SK-N-SH (cell line): Measurements from ENCODE around the gene ATL2. TPM values are rescaled to one million over a fixed set of nuclear protein-coding genes. Genes with fewer than 3 reads are reported as not detected.

ENCODE experiments used
- CTCF ChIA-PET: fragments of 300-600, 350-600 bp; formaldehyde crosslinking; extraction: SDS; loops from one replicate; lab custom pipeline; 2021; lab: Yijun Ruan, JAX
- POLR2A ChIA-PET: fragments of 350-600 bp; sonication (Branson Sonifier 250); formaldehyde crosslinking; extraction: SDS; loops from one replicate; lab custom pipeline; 2020; ENCODE audit warnings: antibody characterized with exemption, inconsistent platforms; lab: Yijun Ruan, JAX
- DNase-seq: peaks from one replicate; pipeline ENCODE4 v3.0.0; 2012
- H2AFZ ChIP-seq: fragments of 200-600 bp; sonication (generic); 2 replicates; pipeline ENCODE4 v1.8.1; 2016; ENCODE audit warnings: antibody characterized with exemption, mild to moderate bottlenecking, low read depth
- H3F3A ChIP-seq: fragments of 200-600 bp; sonication (generic); replicated peaks from 2 replicates; pipeline ENCODE3; 2016; ENCODE audit warnings: antibody characterized with exemption, mild to moderate bottlenecking; ENCODE audit not compliant: insufficient read depth
- H3K27ac ChIP-seq, 2 experiments: fragments of 200-500 bp in 1 of 2; fragments of 200-600 bp in 1 of 2; sonication (Bioruptor generic) in 1 of 2; sonication (generic), shearing (Covaris generic) in 1 of 2; 2 replicates each; pipeline versions ENCODE4 v1.5.1 to v1.6.1; 2014 to 2016; ENCODE audit warnings: low read depth in 2 of 2, inconsistent platforms in 1 of 2, low read length in 1 of 2, mild to moderate bottlenecking in 1 of 2, mixed read lengths in 1 of 2
- H3K27me3 ChIP-seq: fragments of 200-600 bp; sonication (generic), shearing (Covaris generic); 2 replicates; pipeline ENCODE4 v1.6.1; 2016; ENCODE audit warnings: mixed run types; ENCODE audit not compliant: insufficient read depth
- H3K36me3 ChIP-seq, 2 experiments: fragments of 200-500 bp in 1 of 2; fragments of 200-600 bp in 1 of 2; sonication (Bioruptor generic) in 1 of 2; sonication (generic) in 1 of 2; replicated peaks in 1 of 2; 2 replicates each; pipeline versions ENCODE3 to v1.5.1; 2014 to 2016; ENCODE audit warnings: low read length in 1 of 2, mild to moderate bottlenecking in 1 of 2; ENCODE audit not compliant: insufficient read depth in 2 of 2, control insufficient read depth in 1 of 2
- H3K4me1 ChIP-seq, 2 experiments: fragments of 200-500 bp in 1 of 2; fragments of 200-600 bp in 1 of 2; sonication (Bioruptor generic) in 1 of 2; sonication (generic), shearing (Covaris generic) in 1 of 2; 2 replicates each; pipeline versions ENCODE4 v1.5.1 to v1.6.1; 2014 to 2016; ENCODE audit warnings: low read depth in 1 of 2, low read length in 1 of 2, mixed run types in 1 of 2; ENCODE audit not compliant: insufficient read depth in 2 of 2, control insufficient read depth in 1 of 2
- H3K4me2 ChIP-seq: fragments of 200-600 bp; sonication (generic), shearing (Covaris generic); 2 replicates; pipeline ENCODE4 v1.6.1; 2017; ENCODE audit warnings: mixed run types
- H3K4me3 ChIP-seq, 2 experiments: fragments of 200-500 bp in 1 of 2; fragments of 200-600 bp in 1 of 2; sonication (Bioruptor generic) in 1 of 2; sonication (generic), shearing (Covaris generic) in 1 of 2; 2 replicates each; pipeline versions ENCODE4 v1.5.1 to v1.8.1; 2014 to 2016; ENCODE audit warnings: low read depth in 2 of 2, inconsistent platforms in 1 of 2, low read length in 1 of 2, mild to moderate bottlenecking in 1 of 2, mixed read lengths in 1 of 2, moderate library complexity in 1 of 2
- H3K79me2 ChIP-seq: fragments of 200-600 bp; sonication (generic); 2 replicates; pipeline ENCODE4 v1.8.1; 2017; ENCODE audit warnings: mild to moderate bottlenecking; ENCODE audit not compliant: insufficient read depth
- H3K9ac ChIP-seq: fragments of 200-600 bp; sonication (generic); 2 replicates; pipeline ENCODE4 v1.6.1; 2017; ENCODE audit warnings: mixed run types
- H3K9me2 ChIP-seq: fragments of 200-600 bp; sonication (generic); 2 replicates; pipeline ENCODE4 v1.6.1; 2017; ENCODE audit warnings: mixed run types
- H3K9me3 ChIP-seq: fragments of 200-600 bp; sonication (generic); 2 replicates; pipeline ENCODE4 v1.6.1; 2017; ENCODE audit warnings: mixed run types, mild to moderate bottlenecking, moderate library complexity
- H4K20me1 ChIP-seq: fragments of 200-600 bp; sonication (generic); 2 replicates; pipeline ENCODE4 v1.6.1; 2017; ENCODE audit warnings: mild to moderate bottlenecking, mixed run types; ENCODE audit not compliant: insufficient read depth
- CHD2 ChIP-seq: fragments of 150-350 bp; IDR thresholded peaks from 2 replicates; pipeline ENCODE4 v1.6.1; 2018; ENCODE audit warnings: low read length; ENCODE audit not compliant: partially characterized antibody
- ELF1 ChIP-seq: IDR thresholded peaks from 2 replicates; pipeline ENCODE4 v1.4.0; 2012
- FOXJ3 ChIP-seq: sonication (generic); formaldehyde crosslinking; IDR thresholded peaks from 2 replicates; pipeline ENCODE4 v1.5.1; 2020; ENCODE audit warnings: mild to moderate bottlenecking, missing genetic modification reagents
- JUND ChIP-seq: IDR thresholded peaks from 2 replicates; pipeline ENCODE4 v1.4.0; 2012
- MEF2A ChIP-seq: IDR thresholded peaks from 2 replicates; pipeline ENCODE4 v1.4.0; 2012; ENCODE audit warnings: low read depth, borderline replicate concordance
- MXI1 ChIP-seq: IDR thresholded peaks from 2 replicates; pipeline ENCODE4 v1.6.1; 2012; ENCODE audit warnings: mild to moderate bottlenecking, low read depth, low read length, improper control_type of control experiment
- POLR2AphosphoS5 ChIP-seq: IDR thresholded peaks from 2 replicates; pipeline ENCODE4 v1.6.1; 2012; ENCODE audit warnings: low read depth, low read length
- RFX5 ChIP-seq: IDR thresholded peaks from 2 replicates; pipeline ENCODE4 v1.6.1; 2012; ENCODE audit warnings: mild to moderate bottlenecking, improper control_type of control experiment, low read length
- SIN3A ChIP-seq: IDR thresholded peaks from 2 replicates; pipeline ENCODE4 v1.6.1; 2012; ENCODE audit warnings: low read depth, mild to moderate bottlenecking, low read length, moderate library complexity, borderline replicate concordance
- SMC3 ChIP-seq: IDR thresholded peaks from 2 replicates; pipeline ENCODE4 v1.6.1; 2012; ENCODE audit warnings: low read depth, low read length, improper control_type of control experiment
- TCF12 ChIP-seq: IDR thresholded peaks from 2 replicates; pipeline ENCODE4 v1.4.0; 2012
- TEAD4 ChIP-seq: IDR thresholded peaks from 2 replicates; pipeline ENCODE4 v1.4.0; 2012; ENCODE audit warnings: mild to moderate bottlenecking, borderline replicate concordance; ENCODE audit not compliant: insufficient read depth
- YY1 ChIP-seq: IDR thresholded peaks from 2 replicates; pipeline ENCODE4 v1.4.0; 2012; ENCODE audit warnings: low read depth, mild to moderate bottlenecking
- WGBS: methylation state at CpG from one replicate; pipeline ENCODE4 v1.1.6; 2017; ENCODE audit warnings: low lambda C conversion rate; 5-methylcytosine and 5-hydroxymethylcytosine counted together
- polyA plus RNA-seq, 3 experiments: library from polyadenylated mRNA; depleted of rRNA; stranded (reverse); fragments of >200 nt; gene quantifications; 2 replicates each; pipeline ENCODE4 v1.2.3, GENCODE V29; 2012
- TF ChIP-seq, protein P1 (sequence below): IDR thresholded peaks from 2 replicates; pipeline ENCODE4; 2012
- TF ChIP-seq, protein P2 (sequence below): fragments of 200-600 bp; sonication (generic); IDR thresholded peaks from 2 replicates; pipeline ENCODE4 v1.6.1; 2017; ENCODE audit warnings: antibody characterized with exemption, mild to moderate bottlenecking, moderate library complexity

ATL2 gene
- polyA plus RNA-seq, 1 of the 3 experiments (the other 2 are of a cell fraction) = 55.8 TPM

DNA sequence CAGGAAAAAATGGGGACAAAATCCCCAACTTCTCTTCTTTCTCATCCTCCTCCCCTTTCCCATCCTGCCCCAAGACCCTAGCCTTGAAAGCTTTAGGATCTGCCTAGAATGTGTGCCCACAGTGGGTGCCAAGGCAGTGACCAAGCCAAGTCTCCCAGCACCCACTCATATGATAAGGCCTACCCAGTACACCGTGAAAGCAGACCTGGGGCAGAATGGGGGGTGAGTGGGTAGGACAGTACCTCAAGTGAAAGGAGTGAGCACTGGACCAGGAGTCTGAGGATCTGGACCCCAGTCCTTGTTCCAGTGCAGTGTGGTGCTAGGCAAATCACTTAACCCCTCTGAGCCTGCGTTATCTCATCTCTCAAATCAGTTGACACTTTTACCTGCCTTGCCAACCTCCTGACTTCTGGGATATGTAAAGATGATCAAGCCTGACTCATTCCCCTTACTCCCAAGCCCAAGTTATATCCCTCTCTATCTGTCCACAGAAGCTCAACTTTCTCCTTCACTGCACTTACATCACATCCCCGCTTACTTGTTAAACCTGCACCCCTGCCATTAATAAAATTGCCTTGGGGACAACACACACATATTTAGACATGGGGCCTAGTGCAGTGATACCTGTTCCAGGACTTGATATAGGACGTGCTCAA lies 109.7 kb downstream of the ATL2 start:
- 83% methylated on average over 4 of the region's 4 CpGs for WGBS
- H2AFZ ChIP-seq = no peak overlapping the region
- no peaks in the 10 kb centered on the region for H3K9me2 ChIP-seq
- H4K20me1 ChIP-seq = no peaks in the 10 kb centered on the region
- no peak overlapping the region for H3K4me2 ChIP-seq
- no peaks in the 10 kb centered on the region for H3K9me3 ChIP-seq
- H3K27ac ChIP-seq = no peak overlapping the region
- POLR2A ChIA-PET = interaction anchor here (0.6 kb wide), 1 partner anchor 94 kb away, joined by 3 read pairs; no protein-coding TSS in a partner anchor
- no peak for DNase-seq
- H3K9ac ChIP-seq = no peak overlapping the region
- no peak overlapping the region for H3K4me3 ChIP-seq
- H3K27me3 ChIP-seq = no peaks in the 10 kb centered on the region
- H3K79me2 ChIP-seq = no peaks in the 10 kb centered on the region
- TF ChIP-seq TEAD4 (no peak), JUND (no peak), MEF2A (no peak)
- no peaks in the 10 kb centered on the region for H3F3A ChIP-seq
- CTCF ChIA-PET = interaction anchor here (0.6 to 5.5 kb wide), 5 partner anchors 7 to 293 kb away, joined by 3 to 27 read pairs (median 3); partner anchors contain the start of gene CYP1B1
- H3K36me3 ChIP-seq = no peaks in the 10 kb centered on the region
- H3K4me1 ChIP-seq = peaks cover 0 to 2% of the 10 kb centered on the region in 2 experiments; a peak in 1 of 4 replicates

DNA sequence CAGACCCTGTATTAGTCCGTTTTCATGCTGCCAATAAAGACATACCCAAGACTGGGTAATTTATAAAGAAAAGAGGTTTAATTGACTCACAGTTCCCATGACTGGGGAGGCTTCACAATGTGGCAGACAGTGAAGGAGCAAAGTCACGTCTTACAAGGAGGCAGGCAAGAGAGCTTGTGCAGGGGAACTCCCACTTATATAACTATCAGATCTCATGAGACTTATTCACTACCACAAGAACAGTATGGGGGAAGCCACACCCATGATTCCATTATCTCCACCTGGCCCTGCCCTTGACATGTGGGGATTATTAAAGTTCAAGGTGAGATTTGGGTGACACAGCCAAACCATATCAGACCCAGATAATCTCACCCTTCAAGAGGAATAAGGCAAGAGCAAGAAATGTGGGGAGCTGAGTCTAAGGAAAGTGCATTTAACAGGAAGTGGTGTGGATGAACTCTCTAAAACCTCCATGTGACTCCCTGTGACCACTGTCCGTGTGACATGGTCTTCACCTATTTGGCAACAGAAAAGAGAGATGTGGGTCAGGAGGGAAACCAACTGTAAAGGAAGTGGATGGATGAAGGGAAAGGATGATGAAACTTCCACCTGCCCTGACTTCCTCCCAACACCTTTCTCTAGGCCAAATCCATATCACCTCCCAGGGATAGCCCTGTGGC lies 110.6 kb downstream of the ATL2 start:
- Histone ChIP-seq H3K27me3 (no peaks in the 10 kb centered on the region), H3F3A (no peaks in the 10 kb centered on the region), H3K36me3 (no peaks in the 10 kb centered on the region), H3K27ac (no peak overlapping the region), H3K79me2 (no peaks in the 10 kb centered on the region), H3K9me2 (no peaks in the 10 kb centered on the region), H3K4me1 (peaks cover 0 to 2% of the 10 kb centered on the region in 2 experiments; a peak in 1 of 4 replicates), H2AFZ (no peak overlapping the region), H3K4me3 (no peak overlapping the region), H3K4me2 (no peak overlapping the region), H3K9ac (no peak overlapping the region), H3K9me3 (no peaks in the 10 kb centered on the region), H4K20me1 (no peaks in the 10 kb centered on the region)
- no peak for DNase-seq
- POLR2A ChIA-PET = interaction anchor here (1.2 kb wide), 1 partner anchor 190 kb away, joined by 4 read pairs; the partner anchor contains the start of gene CYP1B1
- WGBS = 76% methylated on average over 3 of the region's 3 CpGs
- CTCF ChIA-PET = interaction anchor here (0.6 to 5.5 kb wide), 7 partner anchors 8 to 870 kb away, joined by 3 to 27 read pairs (median 3); partner anchors contain the start of gene CYP1B1
- TF ChIP-seq FOXJ3 (no peak), SIN3A (no peak), TEAD4 (no peak), ELF1 (no peak), TCF12 (no peak), RFX5 (no peak), YY1 (no peak), MXI1 (no peak), MEF2A (no peak), POLR2AphosphoS5 (no peak), SMC3 (no peak), CHD2 (no peak)
- TF ChIP-seq, protein P1, sequence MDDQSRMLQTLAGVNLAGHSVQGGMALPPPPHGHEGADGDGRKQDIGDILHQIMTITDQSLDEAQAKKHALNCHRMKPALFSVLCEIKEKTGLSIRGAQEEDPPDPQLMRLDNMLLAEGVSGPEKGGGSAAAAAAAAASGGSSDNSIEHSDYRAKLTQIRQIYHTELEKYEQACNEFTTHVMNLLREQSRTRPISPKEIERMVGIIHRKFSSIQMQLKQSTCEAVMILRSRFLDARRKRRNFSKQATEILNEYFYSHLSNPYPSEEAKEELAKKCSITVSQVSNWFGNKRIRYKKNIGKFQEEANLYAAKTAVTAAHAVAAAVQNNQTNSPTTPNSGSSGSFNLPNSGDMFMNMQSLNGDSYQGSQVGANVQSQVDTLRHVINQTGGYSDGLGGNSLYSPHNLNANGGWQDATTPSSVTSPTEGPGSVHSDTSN = no peak
- TF ChIP-seq, protein P2, sequence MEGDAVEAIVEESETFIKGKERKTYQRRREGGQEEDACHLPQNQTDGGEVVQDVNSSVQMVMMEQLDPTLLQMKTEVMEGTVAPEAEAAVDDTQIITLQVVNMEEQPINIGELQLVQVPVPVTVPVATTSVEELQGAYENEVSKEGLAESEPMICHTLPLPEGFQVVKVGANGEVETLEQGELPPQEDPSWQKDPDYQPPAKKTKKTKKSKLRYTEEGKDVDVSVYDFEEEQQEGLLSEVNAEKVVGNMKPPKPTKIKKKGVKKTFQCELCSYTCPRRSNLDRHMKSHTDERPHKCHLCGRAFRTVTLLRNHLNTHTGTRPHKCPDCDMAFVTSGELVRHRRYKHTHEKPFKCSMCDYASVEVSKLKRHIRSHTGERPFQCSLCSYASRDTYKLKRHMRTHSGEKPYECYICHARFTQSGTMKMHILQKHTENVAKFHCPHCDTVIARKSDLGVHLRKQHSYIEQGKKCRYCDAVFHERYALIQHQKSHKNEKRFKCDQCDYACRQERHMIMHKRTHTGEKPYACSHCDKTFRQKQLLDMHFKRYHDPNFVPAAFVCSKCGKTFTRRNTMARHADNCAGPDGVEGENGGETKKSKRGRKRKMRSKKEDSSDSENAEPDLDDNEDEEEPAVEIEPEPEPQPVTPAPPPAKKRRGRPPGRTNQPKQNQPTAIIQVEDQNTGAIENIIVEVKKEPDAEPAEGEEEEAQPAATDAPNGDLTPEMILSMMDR = no peak
